Measurements from ENCODE around the gene CCT5.

DNA sequence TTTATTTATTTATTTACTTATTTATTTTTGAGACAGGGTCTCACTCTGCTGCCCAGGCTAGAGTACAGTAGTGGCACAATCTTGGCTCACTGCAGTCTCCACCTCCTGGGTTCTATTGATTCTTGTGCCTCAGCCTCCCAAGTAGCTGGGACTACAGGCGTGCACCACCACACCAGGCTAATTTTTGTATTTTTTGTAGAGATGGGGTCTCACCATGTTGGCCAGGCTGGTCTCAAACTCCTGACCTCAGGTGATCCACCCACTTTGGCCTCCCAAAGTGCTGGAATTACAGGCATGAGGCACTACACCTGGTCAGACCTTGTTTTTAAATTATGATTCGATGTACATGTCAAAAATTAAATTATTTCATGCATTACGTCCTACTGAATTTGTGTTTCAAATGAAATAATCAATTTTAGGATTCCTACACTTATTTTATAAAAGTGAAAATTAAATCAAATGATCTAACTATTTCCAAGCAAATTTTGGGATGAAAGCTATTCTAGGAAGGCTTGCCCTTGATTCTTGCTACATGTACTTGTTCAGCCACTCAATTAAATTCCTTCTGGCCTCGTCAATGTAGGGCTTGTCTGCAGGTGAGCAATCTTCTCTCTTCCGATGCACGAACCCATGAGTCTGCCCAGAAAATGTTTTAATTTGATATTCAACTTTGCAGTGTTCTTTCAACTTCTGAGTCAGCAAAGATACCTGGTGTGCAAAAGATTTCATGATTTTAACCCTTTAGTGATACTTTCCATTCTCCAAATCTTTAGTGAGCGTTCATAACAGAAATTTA is 30.0 kb downstream of the CCT5 start:
- TF ChIP-seq, protein P1, sequence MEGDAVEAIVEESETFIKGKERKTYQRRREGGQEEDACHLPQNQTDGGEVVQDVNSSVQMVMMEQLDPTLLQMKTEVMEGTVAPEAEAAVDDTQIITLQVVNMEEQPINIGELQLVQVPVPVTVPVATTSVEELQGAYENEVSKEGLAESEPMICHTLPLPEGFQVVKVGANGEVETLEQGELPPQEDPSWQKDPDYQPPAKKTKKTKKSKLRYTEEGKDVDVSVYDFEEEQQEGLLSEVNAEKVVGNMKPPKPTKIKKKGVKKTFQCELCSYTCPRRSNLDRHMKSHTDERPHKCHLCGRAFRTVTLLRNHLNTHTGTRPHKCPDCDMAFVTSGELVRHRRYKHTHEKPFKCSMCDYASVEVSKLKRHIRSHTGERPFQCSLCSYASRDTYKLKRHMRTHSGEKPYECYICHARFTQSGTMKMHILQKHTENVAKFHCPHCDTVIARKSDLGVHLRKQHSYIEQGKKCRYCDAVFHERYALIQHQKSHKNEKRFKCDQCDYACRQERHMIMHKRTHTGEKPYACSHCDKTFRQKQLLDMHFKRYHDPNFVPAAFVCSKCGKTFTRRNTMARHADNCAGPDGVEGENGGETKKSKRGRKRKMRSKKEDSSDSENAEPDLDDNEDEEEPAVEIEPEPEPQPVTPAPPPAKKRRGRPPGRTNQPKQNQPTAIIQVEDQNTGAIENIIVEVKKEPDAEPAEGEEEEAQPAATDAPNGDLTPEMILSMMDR (IDR thresholded peaks at IDR 0.05): no peak
- TF ChIP-seq POLR2A (IDR thresholded peaks at IDR 0.05) (no peak), POLR2AphosphoS5 (IDR thresholded peaks at IDR 0.05) (no peak)
